ENCODE data around the gene ZNF124. TPM values are rescaled to one million over a fixed set of nuclear protein-coding genes. Genes with fewer than 3 reads are reported as not detected.
"Not testable (repeated sequence)": the region's sequence is repeated elsewhere in the genome, so short reads cannot be mapped to it uniquely, and the experiment has no call there.

ZNF124 gene
- total and polyA plus RNA-seq, 2 experiments from 2014 or later, result 23.2 to 43.9 TPM

DNA sequence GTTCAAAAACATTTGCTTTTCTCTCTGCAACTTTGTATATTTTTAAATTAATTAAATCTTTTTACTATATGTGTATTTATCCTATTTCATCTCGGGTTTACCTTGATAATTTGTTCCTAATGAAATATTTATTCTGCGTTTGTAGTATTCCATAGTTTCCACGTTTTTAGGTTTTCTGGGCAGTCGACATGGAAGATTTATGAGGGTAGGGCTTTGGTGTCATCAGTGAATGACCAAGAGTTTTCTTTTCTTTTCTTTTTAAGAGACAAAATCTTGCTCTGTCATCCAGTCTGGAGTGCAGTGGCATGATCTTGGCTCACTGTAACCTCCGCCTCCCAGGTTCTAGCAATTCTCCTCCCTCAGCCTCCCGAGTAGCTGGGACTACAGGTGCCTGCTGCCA, 50.4 kb downstream of the ZNF124 start (continued):
- TF ChIP-seq CTCF (conservative IDR thresholded peaks at IDR 0.05; ENCODE audit: low read depth in 2 of 2), result no peak
- TF ChIP-seq ZNF331 (CRISPR knock-in tag; IDR thresholded peaks at IDR 0.05; ENCODE audit: low read depth), result no peak
- TF ChIP-seq CREB1 (CRISPR knock-in tag; IDR thresholded peaks at IDR 0.05; ENCODE audit: low read depth), result no peak

DNA sequence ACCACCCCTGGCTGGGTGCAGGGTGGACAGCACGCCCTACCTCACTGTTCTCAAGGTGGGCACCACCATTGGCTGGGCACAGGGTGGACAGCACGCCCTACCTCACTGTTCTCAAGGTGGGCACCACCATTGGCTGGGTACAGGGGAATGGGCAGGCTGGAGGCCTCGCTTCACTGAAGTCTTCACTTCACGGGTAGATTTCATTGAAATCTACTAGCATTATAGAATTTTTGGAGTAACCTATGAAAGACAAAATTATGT, 51.5 kb downstream of the ZNF124 start:
- H3K9me2 ChIP-seq (ENCODE audit: insufficient read depth); H3K4me1 ChIP-seq (ENCODE audit: insufficient read depth); H3K4me3 ChIP-seq; H3K36me3 Mint-ChIP-seq (ENCODE audit: low read depth); H3K9me3 Mint-ChIP-seq; H3K4me1 Mint-ChIP-seq; H3K36me3 ChIP-seq (ENCODE audit: insufficient read depth); DNase-seq (ENCODE audit: low spot score); H3K4me3 Mint-ChIP-seq; H3K4me2 ChIP-seq; H3F3A ChIP-seq (replicated peaks; ENCODE audit: low read depth); H3K27me3 Mint-ChIP-seq (ENCODE audit: insufficient read depth, low read depth, poor library complexity); H4K20me1 ChIP-seq (replicated peaks; ENCODE audit: insufficient read depth); H3K27me3 ChIP-seq (ENCODE audit: insufficient read depth); H3K79me2 ChIP-seq (replicated peaks; ENCODE audit: insufficient read depth); H3K27ac ChIP-seq (ENCODE audit: low read depth); H3K27ac Mint-ChIP-seq; H2AFZ ChIP-seq; ATAC-seq: not testable (repeated sequence)

DNA sequence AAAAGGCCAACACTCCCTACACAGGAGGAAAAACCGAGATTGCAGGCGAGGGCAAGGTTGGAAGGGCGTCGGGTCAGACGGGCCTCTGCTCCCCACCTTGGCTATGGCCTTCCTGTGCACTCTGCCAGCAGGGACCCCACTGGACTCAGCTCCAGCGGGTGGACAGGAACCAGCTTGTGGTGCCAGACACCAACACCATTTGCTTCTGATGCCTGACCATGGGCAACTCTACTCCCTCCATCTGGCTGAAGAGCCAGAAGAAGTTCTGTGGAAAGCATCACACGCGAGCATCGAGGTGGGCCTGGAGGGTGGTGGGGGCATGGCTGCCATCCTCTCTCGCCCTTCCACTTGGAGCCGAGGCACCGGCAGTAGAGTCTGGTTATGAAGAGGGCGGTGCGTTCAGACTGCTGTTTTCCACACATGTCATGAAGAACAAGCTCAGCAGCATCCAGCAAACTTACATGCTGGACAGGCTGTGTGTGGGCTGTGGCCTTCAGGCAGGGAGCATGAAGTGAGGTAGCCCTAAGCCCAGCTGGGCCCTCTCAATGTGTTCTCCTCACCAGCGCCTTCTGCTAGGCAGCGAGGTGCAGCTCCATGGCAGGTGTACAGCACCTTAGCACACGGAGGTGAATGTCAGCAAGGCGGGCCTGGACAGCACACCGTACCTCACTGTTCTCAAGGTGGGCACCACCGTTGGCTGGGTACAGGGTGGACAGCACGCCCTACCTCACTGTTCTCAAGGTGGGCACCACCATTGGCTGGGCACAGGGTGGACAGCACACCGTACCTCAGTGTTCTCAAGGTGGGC, 52.0 kb downstream of the ZNF124 start:
- H3K4me3 Mint-ChIP-seq, result no peak overlapping the region
- peaks cover 5% of the 10 kb centered on the region for H3K27me3 Mint-ChIP-seq (ENCODE audit: insufficient read depth, low read depth, poor library complexity)
- TF ChIP-seq POLR2AphosphoS5 (IDR thresholded peaks at IDR 0.05; ENCODE audit: low read depth) (no peak), ZNF462 (CRISPR knock-in tag; IDR thresholded peaks at IDR 0.05) (no peak), REST (IDR thresholded peaks at IDR 0.05; ENCODE audit: unreplicated experiment) (no peak), ETS1 (IDR thresholded peaks at IDR 0.05) (no peak)

More for the DNA sequence above, 52.0 kb downstream of the ZNF124 start:
- no peak for DNase-seq (ENCODE audit: low spot score)
- no peaks in the 10 kb centered on the region for H3K36me3 ChIP-seq (ENCODE audit: insufficient read depth)
- Mint-ChIP-seq H3K36me3 (ENCODE audit: low read depth) (no peaks in the 10 kb centered on the region), H3K27ac (no peak overlapping the region), H3K9me3 (peaks cover 8% of the 10 kb centered on the region; the same call in 2 of the 3 replicates), H3K4me1 (no peaks in the 10 kb centered on the region)
- H3K27ac ChIP-seq (ENCODE audit: low read depth), result no peak overlapping the region
- ATAC-seq, result no peak
- no peaks in the 10 kb centered on the region for H3K4me1 ChIP-seq (ENCODE audit: insufficient read depth)
- H3K79me2 ChIP-seq (replicated peaks; ENCODE audit: insufficient read depth), result no peaks in the 10 kb centered on the region
- H3F3A ChIP-seq (replicated peaks; ENCODE audit: low read depth), result no peaks in the 10 kb centered on the region
- no peaks in the 10 kb centered on the region for H3K27me3 ChIP-seq (ENCODE audit: insufficient read depth)
- no peak overlapping the region for H3K4me3 ChIP-seq
- no peak overlapping the region for H3K4me2 ChIP-seq
- no peaks in the 10 kb centered on the region for H3K9me2 ChIP-seq (ENCODE audit: insufficient read depth)
- no peak overlapping the region for H2AFZ ChIP-seq
- no peaks in the 10 kb centered on the region for H4K20me1 ChIP-seq (replicated peaks; ENCODE audit: insufficient read depth)

Data from GM23338 (cell line).